NCI-H2196 (cell line): Measurements from ENCODE around the gene HMX3.

Source experiments
- DNase-seq: peaks from one replicate; lab custom pipeline; 2025; ENCODE audit not compliant: unreplicated experiment; lab: John Stamatoyannopoulos, UW

Gene HMX3

DNA sequence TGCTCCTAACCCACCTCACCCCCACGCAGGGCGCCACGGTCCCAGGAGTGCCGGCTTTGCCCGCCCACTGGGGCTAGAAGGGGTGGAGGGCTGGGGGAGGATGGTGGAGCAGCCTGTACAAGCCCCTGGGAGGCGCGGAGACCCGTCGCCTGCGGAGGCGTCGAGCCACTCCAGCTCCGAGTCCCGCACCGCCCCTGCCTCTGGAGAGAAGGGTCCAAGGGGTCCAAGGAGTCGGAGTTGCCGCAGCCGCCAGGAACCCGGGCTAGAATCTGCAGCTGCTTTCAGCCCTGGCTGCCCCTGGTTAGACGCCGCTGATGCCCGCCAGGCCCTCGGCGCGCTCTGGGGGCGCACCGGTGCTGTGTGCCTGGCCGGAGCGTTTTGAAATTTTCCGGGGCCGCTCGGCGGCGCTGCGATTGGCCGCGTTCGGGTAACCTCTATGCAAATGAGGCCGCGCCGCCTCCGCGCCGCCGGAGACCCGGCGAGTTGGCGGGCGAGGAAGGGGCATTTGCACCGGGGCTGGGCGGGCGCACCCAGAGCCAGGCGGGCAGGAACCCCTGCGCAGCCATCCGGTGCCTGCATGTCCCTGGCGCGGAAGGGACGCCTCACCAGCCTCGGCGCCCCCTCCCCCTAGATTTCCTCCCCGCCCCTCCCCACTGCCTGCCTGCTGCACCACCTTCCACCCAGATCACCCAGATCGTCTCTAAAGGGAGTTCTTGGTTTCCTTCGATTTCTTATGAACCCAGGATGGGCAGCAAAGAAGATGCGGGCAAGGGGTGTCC is 12.1 kb downstream of the HMX3 start, which contains the start of gene HMX2:
Gene HMX2 (plus strand): TSS at position 502 of the 779 bp plus-strand sequence. CDS start 243 bp downstream, at position 745.
- peak; percentile 41 for DNase-seq

DNA sequence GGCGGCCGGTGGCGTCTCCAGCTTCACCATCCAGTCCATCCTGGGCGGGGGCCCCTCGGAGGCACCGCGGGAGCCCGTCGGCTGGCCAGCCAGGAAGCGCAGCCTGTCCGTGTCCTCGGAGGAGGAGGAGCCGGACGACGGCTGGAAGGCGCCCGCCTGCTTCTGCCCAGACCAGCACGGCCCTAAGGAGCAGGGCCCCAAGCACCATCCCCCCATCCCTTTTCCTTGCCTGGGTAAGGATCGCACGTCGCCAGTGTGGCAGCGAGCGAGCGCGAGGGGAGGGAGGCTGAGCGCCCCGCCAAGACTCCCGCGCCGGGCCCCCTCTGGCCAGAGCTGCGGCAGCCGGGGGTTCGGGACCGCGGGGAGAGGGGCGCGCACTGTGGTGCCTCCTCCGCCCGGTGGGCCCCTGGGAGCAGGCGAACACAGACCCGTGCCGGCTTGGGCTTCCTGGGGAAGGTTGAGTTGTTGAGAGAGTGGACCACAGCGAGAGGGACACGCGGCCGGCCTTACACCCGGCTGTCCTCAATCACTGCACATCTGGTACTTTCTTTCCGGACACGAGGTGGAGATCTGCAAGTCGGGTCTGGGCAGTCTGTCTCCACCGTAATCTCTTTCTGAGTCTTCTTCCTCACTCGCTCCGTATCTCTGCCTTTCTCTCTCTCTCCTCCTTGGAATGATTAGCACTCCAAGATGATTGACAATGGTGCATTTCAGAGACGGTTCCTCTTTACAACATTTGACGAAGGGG is 12.8 kb downstream of the HMX3 start:
- no peak for DNase-seq

DNA sequence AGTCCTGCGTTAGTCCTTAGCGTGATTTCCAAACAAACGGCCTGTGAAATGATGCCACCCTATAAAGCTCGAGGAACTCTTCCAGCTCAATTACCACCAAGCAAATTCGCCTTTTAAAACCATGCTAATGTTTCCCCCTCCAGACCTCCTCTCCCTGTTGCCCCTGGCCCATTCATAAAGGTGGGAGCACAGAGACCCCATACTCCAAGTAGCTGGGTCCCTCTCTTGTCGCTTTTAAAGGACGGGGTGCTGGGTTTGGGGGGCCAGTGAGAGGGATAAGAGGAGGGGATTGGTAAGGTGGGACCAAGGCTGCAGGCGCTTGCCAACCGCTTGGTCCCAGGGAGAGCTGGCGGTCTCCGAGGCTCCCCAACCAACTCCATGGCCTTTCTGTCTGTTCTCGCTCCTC is 13.4 kb downstream of the HMX3 start:
- no peak for DNase-seq

DNA sequence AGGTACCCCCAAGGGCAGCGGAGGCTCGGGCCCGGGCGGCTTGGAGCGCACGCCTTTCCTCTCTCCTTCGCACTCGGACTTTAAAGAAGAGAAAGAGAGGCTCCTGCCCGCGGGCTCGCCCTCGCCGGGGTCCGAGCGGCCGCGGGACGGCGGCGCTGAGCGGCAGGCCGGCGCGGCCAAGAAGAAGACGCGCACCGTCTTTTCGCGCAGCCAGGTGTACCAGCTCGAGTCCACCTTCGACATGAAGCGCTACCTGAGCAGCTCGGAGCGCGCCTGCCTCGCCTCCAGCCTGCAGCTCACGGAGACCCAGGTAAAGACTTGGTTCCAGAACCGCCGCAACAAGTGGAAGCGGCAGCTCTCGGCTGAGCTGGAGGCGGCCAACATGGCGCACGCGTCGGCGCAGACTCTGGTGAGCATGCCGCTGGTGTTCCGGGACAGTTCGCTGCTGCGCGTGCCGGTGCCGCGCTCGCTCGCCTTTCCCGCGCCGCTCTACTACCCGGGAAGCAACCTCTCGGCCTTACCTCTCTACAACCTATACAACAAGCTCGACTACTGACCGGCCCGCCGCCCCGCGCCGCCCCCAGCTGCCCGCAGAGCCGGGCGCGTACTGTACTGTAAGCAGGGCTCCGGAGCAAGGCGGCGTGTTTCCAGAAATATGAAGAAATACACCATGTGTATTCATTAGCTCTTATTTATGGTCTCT is 13.9 kb downstream of the HMX3 start:
- no peak for DNase-seq

DNA sequence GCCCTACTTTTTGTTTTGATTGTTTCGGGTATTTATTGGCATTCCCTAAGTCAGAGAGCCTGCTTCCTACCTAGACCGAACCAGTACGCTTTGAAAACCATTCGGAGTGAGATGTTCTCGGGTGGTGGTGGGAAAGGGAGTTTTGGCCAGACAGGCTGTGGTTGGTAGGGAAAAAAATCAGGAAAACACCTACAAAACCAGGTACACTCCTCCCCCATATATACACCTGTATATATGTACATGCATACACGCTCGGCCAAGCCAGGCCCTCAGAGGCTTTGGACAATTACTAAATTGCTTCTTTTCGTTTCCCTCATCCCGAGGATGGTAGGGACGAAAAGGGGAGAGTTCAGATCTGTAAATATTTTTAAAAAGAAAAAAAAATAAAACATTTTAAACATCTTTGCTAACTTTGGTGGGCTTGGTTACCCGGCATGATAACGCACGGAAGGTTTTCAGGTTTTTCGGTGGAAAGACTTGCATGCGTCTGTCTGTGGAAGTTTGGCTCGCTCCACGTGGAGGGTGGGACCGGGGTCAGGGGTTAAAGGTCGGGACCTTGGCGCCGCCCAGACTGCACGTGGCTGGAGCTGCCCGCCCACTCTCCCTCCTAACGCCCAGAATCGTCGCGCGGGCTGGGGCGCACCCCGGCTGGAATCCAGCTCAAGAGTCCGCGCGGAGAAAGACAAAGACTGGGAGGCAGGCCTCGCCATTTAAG is 14.7 kb downstream of the HMX3 start:
- no peak for DNase-seq

DNA sequence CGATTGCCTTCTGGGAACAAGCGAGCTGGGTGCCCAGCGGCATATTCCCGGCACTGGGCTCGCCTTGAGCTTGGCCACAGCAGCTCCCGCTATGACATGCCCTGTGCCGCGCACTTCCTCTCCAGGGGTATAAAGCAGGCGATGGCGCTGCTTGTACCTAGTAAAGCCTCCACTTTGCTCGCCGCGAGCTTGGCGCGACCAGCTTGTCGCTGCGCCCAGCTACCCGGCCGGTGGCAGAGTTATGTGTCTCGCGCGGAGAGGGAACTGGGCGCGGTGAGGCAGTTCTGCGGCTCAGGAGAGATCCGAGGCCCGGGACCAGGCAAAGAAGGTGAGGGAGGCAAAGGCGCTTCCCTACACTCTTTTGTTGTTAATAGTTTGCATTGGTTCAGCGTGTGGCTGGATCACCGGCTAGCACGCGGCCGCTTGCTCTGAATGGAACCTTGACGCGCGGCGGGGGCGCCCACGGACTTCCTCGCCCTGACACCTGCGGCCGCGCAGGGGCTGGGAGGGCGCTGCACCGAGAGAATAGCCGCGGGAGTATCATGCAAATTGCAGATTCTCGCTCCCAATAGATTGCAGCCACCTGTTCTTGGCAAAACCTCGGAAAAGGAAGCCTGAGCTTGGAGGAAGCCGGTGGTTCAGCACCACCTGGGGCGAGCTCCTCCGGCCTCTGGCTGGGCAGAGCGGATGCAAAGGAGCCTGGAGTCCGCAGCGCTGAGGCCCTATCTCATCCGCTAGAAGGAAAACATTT is 15.4 kb downstream of the HMX3 start:
- DNase-seq, result no peak

- DNase-seq, result no peak
These were observed 16.0 kb downstream of the HMX3 start for GRCh38 chr10:123151737-123152135.

DNA sequence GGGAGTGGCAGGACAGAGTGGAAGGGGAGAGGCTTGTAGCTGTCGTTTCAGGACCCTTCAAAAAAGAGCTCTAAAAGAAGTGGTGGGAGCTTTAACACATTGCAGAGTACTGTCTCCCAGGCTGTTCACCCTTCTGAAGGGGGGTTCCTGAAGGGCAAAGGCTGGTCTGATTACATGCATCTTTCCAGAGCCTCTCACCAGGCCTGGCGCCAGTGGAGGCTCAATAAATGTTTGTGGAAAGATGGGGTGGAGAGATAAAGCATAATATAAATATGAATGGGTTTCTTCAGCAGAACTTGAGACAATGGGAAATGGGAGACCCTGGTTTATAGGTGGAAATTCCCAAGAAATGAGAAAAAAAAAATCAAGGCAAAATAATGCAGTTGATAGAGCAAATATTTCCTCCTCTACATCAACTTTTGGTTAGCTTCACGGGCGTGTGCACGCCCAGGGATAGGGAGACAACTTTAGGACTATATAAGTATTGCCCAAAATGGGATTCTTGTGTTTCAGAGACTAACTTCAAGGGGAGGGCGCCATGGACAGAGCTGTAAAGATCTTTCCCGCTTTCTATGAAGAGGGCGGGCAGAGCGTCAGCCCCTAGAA is 17.8 kb downstream of the HMX3 start:
- DNase-seq, result no peak

- DNase-seq, result peak; percentile 94
These were observed 18.4 kb downstream of the HMX3 start, which contains the start of gene BUB3 for GRCh38 chr10:123154092-123154710. Gene BUB3 (plus strand): TSS chr10:123154402. CDS start chr10:123154918, 516 bp downstream.

DNA sequence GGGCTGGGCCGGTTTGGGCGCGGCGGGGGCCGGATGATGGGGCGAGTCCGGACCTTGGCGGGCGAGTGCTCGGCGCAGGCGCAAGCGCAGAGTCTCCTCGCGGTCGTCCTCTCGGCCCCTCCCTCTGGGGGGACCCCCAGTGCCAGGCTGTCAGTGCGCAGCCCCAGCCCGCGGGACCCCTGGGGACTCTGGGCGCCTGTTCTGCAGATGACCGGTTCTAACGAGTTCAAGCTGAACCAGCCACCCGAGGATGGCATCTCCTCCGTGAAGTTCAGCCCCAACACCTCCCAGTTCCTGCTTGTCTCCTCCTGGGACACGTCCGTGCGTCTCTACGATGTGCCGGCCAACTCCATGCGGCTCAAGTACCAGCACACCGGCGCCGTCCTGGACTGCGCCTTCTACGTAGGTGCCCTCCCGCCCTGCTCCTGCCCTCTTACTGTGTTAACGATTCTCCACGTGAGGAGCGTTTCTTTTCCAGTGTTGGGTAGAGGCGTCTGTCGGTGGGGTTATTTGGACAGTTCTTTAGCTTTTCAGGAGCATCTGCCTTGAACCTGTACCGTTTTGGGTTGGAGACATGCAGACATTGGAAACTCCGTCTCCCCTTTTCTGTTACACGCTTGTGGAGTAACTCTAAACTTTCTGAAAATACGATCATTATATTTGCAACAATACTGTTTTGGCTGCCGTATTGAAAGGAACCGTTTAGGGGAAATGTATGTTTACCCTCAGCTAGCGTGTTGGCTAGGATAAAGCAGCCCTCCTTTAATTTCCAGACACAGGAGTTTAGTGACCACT is 19.1 kb downstream of the HMX3 start:
- peak; percentile 17 for DNase-seq

GRCh38 chr10:123156078-123156477 is 20.3 kb downstream of the HMX3 start:
- no peak for DNase-seq

- no peak for DNase-seq
These were observed 21.4 kb downstream of the HMX3 start for GRCh38 chr10:123157210-123157609.

GRCh38 chr10:123158682-123159081 is 22.9 kb downstream of the HMX3 start:
- DNase-seq, result no peak

DNA sequence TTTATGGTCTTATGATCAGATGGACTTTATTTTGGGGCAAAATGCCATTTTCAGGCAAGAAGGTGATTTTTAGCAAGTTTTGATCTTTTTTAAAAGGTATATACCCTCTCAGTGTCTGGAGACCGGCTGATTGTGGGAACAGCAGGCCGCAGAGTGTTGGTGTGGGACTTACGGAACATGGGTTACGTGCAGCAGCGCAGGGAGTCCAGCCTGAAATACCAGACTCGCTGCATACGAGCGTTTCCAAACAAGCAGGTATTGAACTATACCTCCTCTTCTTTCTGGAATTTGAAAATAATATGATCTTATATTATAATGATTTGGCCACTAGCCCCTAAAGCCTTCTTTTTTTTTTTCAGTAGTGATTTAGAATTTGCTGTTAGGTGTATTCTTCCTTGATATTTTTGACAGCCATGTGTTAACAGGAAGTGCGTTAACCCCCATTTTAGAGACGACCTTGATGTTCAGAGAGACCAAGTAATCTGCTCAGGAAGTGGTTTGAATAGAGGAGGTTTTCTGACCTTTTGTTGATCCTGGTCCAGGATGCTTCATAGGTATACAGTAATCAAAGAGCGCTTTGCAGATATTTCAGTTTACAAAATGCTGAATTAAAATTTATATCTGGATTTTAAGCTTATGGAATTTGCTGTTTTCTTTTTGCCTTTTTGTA is 24.7 kb downstream of the HMX3 start:
- DNase-seq, result no peak

GRCh38 chr10:123164319-123164718 is 28.5 kb downstream of the HMX3 start:
- no peak for DNase-seq

- no peak for DNase-seq
These were observed 29.8 kb downstream of the HMX3 start for GRCh38 chr10:123165445-123166072.

- DNase-seq, result no peak
These were observed 30.8 kb downstream of the HMX3 start for GRCh38 chr10:123166618-123167017.

GRCh38 chr10:123170961-123171360 is 35.2 kb downstream of the HMX3 start:
- DNase-seq, result no peak
